Nephron (organoid): ENCODE results near the gene LAMB4.

Experiments
- H3K27ac Mint-ChIP-seq, 3 experiments: 2 replicates each; pipeline ENCODE4 v1.8.0; 2020; ENCODE audit warnings: mixed read lengths in 3 of 3, mild to moderate bottlenecking in 2 of 3, moderate library complexity in 1 of 3
- H3K27me3 Mint-ChIP-seq: 2 replicates; pipeline ENCODE4 v1.8.0; 2021; ENCODE audit warnings: low read depth, mild to moderate bottlenecking, moderate library complexity, mixed read lengths
- H3K36me3 Mint-ChIP-seq: 2 replicates; pipeline ENCODE4 v1.8.0; 2020; ENCODE audit warnings: low read depth, mixed read lengths
- H3K4me1 Mint-ChIP-seq: 2 replicates; pipeline ENCODE4 v1.8.0; 2020; ENCODE audit warnings: mixed read lengths
- H3K4me3 Mint-ChIP-seq, 3 experiments: 2 replicates each; pipeline ENCODE4 v1.8.0; 2020; ENCODE audit warnings: mild to moderate bottlenecking in 3 of 3, mixed read lengths in 3 of 3, moderate library complexity in 2 of 3
- H3K9me3 Mint-ChIP-seq: 2 replicates; pipeline ENCODE4 v1.8.0; 2020; ENCODE audit warnings: mixed read lengths
- TF ChIP-seq, protein P1 (sequence below), 3 experiments: fragments of 200-600 bp; sonication (generic); IDR thresholded peaks; one replicate each; pipeline ENCODE4 v1.5.0; 2021; ENCODE audit warnings: antibody characterized with exemption in 3 of 3; ENCODE audit not compliant: unreplicated experiment in 3 of 3

Gene LAMB4

DNA sequence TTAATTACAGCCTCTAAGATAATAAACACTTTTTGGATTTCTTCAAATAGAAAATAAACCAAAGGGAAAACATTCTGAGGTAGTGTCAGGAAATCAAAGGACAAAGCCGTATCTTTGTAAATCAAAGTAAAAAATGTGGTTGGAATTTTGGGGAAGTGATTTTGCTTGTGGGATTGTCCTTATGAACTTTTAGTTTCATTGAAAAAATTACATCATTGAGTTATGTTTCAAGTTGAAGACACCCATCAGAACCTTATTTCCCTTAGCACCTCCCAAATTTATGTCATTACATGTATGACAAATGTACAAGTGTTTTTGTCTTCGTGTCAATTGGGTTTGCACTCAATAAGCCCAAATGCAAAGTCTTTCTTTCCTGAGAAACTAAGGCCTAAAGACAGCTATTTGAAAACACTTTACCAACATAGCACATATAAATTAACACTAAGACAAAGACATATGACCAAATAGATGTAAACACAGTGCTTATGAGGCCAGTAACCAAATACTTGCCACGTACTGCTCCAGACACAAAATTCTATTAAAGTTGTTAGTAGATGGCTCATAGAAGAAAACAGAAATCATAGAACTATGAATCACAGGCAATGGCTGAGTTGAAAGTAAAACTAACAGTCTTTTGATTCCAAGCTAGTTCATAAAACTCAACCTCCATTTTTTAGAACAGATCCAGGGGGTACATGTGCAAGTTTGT, 26.9 kb upstream of the LAMB4 start:
- Mint-ChIP-seq H3K9me3 (no peaks in the 10 kb centered on the region), H3K36me3 (no peaks in the 10 kb centered on the region), H3K27ac (no peak overlapping the region), H3K27me3 (no peaks in the 10 kb centered on the region), H3K4me1 (no peaks in the 10 kb centered on the region), H3K4me3 (no peak overlapping the region)
- TF ChIP-seq, protein P1, sequence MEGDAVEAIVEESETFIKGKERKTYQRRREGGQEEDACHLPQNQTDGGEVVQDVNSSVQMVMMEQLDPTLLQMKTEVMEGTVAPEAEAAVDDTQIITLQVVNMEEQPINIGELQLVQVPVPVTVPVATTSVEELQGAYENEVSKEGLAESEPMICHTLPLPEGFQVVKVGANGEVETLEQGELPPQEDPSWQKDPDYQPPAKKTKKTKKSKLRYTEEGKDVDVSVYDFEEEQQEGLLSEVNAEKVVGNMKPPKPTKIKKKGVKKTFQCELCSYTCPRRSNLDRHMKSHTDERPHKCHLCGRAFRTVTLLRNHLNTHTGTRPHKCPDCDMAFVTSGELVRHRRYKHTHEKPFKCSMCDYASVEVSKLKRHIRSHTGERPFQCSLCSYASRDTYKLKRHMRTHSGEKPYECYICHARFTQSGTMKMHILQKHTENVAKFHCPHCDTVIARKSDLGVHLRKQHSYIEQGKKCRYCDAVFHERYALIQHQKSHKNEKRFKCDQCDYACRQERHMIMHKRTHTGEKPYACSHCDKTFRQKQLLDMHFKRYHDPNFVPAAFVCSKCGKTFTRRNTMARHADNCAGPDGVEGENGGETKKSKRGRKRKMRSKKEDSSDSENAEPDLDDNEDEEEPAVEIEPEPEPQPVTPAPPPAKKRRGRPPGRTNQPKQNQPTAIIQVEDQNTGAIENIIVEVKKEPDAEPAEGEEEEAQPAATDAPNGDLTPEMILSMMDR (IDR thresholded peaks at IDR 0.05; ENCODE audit: unreplicated experiment in 3 of 3): no peak

DNA sequence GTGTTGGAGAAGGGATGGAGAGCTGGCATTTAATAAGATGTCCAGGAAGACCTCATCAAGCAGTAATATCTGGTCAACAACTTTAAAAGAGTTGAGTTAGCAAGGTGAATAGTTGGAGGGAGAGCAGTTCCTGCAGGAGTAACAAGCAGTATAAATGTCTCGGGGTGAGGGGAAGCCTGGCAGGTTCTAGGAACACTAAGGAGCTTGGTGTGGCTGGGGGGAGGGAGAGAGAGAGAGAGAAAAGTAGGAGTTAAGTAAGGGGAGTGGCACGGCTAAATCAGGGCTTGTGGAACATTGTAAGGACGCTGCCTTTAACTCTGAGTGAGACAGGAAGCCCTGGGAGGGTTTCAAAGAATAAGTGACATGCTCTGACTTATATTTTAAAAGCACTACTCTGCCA, 22.0 kb upstream of the LAMB4 start:
- no peaks in the 10 kb centered on the region for H3K4me1 Mint-ChIP-seq
- H3K27me3 Mint-ChIP-seq: no peaks in the 10 kb centered on the region
- no peaks in the 10 kb centered on the region for H3K36me3 Mint-ChIP-seq
- TF ChIP-seq, protein P1 (IDR thresholded peaks at IDR 0.05; ENCODE audit: unreplicated experiment in 3 of 3): no peak
- H3K9me3 Mint-ChIP-seq: no peaks in the 10 kb centered on the region
- no peak overlapping the region for H3K4me3 Mint-ChIP-seq
- no peak overlapping the region for H3K27ac Mint-ChIP-seq

DNA sequence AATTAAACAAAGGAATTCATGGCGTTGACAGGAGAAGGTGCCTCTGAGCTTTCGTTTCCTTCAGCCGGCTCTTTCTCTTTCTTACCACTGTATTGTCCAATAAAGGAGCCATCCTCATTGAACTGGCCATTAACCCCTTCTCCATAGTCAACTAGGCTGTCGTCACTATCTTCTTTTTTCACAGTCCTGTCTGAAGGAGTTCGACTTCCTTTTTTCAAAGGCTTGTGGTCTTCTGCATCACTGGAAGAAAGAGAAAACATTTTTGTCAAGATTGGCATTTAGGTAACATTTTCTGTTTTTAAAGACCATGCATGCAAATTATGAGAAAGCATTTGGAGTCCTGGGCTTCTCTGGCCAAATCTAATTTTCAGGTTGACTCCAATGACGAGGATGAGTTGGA, 19.7 kb upstream of the LAMB4 start:
- Mint-ChIP-seq H3K36me3 (no peaks in the 10 kb centered on the region), H3K4me3 (no peak overlapping the region), H3K9me3 (no peaks in the 10 kb centered on the region), H3K4me1 (no peaks in the 10 kb centered on the region), H3K27ac (no peak overlapping the region), H3K27me3 (peaks cover 4% of the 10 kb centered on the region)
- TF ChIP-seq, protein P1 (IDR thresholded peaks at IDR 0.05; ENCODE audit: unreplicated experiment in 3 of 3): no peak

DNA sequence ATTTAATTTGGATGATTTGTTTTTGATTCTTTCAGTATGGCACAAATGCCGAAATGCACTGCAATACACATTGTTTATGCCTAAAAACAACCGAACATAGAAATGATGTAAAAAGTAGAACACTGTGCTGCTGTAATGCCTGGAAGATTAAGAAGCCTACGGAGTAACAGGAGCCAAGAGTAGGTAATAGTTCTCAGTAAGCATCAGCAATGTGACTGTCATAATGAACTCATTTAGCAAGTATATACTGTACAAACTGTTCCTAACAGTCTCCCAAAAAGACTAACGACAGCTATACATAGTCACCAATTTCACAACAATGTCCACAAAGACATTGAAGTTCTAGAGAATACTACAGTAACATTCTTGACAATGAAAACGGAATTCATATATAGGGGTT, 19.0 kb upstream of the LAMB4 start:
- Mint-ChIP-seq H3K27me3 (peaks cover 4% of the 10 kb centered on the region), H3K27ac (no peak overlapping the region), H3K4me1 (no peaks in the 10 kb centered on the region), H3K9me3 (no peaks in the 10 kb centered on the region), H3K4me3 (no peak overlapping the region), H3K36me3 (no peaks in the 10 kb centered on the region)
- TF ChIP-seq, protein P1 (IDR thresholded peaks at IDR 0.05; ENCODE audit: unreplicated experiment in 3 of 3): no peak

DNA sequence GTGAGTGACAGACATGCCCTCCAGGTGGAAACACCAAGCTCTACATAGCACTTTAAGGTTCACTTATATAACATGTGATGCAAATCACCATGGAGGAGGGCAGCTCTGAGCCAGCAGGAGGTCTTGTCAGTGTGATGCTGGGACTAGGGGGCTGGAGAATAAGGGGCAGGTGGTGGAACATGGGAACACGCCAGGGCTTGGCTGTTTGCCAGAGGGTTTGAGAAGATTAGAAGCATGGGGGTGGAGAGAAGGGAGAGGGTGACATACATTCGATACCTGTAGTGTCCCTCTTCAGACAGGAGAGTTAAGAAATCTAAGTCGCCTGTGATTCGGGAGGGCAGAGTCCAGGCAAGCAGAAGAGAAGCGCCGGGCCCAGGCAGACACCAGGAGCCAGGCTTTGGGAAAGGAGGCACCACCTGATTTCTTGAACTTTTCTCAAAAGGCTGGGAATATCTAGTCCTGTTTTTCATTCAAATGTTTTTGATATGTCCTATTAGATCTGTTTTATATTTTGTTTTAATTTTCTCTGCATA, 16.9 kb upstream of the LAMB4 start:
- H3K36me3 Mint-ChIP-seq: no peaks in the 10 kb centered on the region
- TF ChIP-seq, protein P1 (IDR thresholded peaks at IDR 0.05; ENCODE audit: unreplicated experiment in 3 of 3): no peak
- no peak overlapping the region for H3K4me3 Mint-ChIP-seq
- H3K27me3 Mint-ChIP-seq: peaks cover 4% of the 10 kb centered on the region
- no peaks in the 10 kb centered on the region for H3K4me1 Mint-ChIP-seq
- H3K9me3 Mint-ChIP-seq: no peaks in the 10 kb centered on the region
- peak overlapping the region in 2 of 3 experiments; percentile 8 to 36 for H3K27ac Mint-ChIP-seq
